RWPE2 (cell line): Measurements from ENCODE around the gene ZSCAN21.

Source experiments
- ATAC-seq: fragments of 200-7000 bp; cut with Tn5 transposase; 3 replicates; pipeline ENCODE4 v1.9.1; 2021; ENCODE audit warnings: low read depth
- DNase-seq: peaks from one replicate; pipeline ENCODE4 v3.0.0-alpha.2; 2020; ENCODE audit warnings: low spot score
- H3K27ac ChIP-seq: fragments of 450-650 bp; 2 replicates; pipeline ENCODE4 v1.5.1; 2017; ENCODE audit warnings: mild to moderate bottlenecking; ENCODE audit not compliant: poor library complexity, severe bottlenecking
- H3K27me3 ChIP-seq: fragments of 250-450 bp; sonication (Bioruptor Pico); 2 replicates; pipeline ENCODE4 v1.5.1; 2021; ENCODE audit warnings: mild to moderate bottlenecking, moderate library complexity; ENCODE audit not compliant: insufficient read depth, poor library complexity, severe bottlenecking
- H3K36me3 ChIP-seq: fragments of 250-450 bp; sonication (Bioruptor Pico); 2 replicates; pipeline ENCODE4 v1.5.1; 2020; ENCODE audit warnings: low read depth, mild to moderate bottlenecking, moderate library complexity
- H3K4me1 ChIP-seq: fragments of 250-450 bp; sonication (Bioruptor Pico); 2 replicates; pipeline ENCODE4 v1.5.1; 2021; ENCODE audit warnings: mild to moderate bottlenecking, moderate library complexity; ENCODE audit not compliant: insufficient read depth, poor library complexity, severe bottlenecking
- H3K4me3 ChIP-seq: fragments of 250-450 bp; sonication (Bioruptor Pico); 2 replicates; pipeline ENCODE4 v1.5.1; 2021; ENCODE audit warnings: mild to moderate bottlenecking, moderate library complexity; ENCODE audit not compliant: severe bottlenecking
- H3K9me3 ChIP-seq: fragments of 250-450 bp; sonication (Bioruptor Pico); 2 replicates; pipeline ENCODE4 v1.5.1; 2021; ENCODE audit warnings: mild to moderate bottlenecking, moderate library complexity; ENCODE audit not compliant: severe bottlenecking
- TF ChIP-seq, protein P1 (sequence below): fragments of 450-650 bp; IDR thresholded peaks from one replicate; pipeline ENCODE4 v1.5.1; 2017; ENCODE audit warnings: mild to moderate bottlenecking, moderate library complexity; ENCODE audit not compliant: poor library complexity, severe bottlenecking

The ZSCAN21 gene

GRCh38 chr7:100063376-100063775 is 13.8 kb downstream of the ZSCAN21 start:
- Histone ChIP-seq H3K4me1 (no peaks in the 10 kb centered on the region), H3K36me3 (peaks cover 44% of the 10 kb centered on the region), H3K27ac (no peak overlapping the region), H3K27me3 (no peaks in the 10 kb centered on the region), H3K4me3 (no peak overlapping the region), H3K9me3 (no peaks in the 10 kb centered on the region)
- DNase-seq (no peak), ATAC-seq (no peak)
- TF ChIP-seq, protein P1, sequence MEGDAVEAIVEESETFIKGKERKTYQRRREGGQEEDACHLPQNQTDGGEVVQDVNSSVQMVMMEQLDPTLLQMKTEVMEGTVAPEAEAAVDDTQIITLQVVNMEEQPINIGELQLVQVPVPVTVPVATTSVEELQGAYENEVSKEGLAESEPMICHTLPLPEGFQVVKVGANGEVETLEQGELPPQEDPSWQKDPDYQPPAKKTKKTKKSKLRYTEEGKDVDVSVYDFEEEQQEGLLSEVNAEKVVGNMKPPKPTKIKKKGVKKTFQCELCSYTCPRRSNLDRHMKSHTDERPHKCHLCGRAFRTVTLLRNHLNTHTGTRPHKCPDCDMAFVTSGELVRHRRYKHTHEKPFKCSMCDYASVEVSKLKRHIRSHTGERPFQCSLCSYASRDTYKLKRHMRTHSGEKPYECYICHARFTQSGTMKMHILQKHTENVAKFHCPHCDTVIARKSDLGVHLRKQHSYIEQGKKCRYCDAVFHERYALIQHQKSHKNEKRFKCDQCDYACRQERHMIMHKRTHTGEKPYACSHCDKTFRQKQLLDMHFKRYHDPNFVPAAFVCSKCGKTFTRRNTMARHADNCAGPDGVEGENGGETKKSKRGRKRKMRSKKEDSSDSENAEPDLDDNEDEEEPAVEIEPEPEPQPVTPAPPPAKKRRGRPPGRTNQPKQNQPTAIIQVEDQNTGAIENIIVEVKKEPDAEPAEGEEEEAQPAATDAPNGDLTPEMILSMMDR, result no peak

DNA sequence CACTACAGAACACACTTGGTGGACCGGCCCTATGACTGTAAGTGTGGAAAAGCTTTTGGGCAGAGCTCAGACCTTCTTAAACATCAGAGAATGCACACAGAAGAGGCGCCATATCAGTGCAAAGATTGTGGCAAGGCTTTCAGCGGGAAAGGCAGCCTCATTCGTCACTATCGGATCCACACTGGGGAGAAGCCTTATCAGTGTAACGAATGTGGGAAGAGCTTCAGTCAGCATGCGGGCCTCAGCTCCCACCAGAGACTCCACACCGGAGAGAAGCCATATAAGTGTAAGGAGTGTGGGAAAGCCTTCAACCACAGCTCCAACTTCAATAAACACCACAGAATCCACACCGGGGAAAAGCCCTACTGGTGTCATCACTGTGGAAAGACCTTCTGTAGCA is 14.6 kb downstream of the ZSCAN21 start:
- Histone ChIP-seq H3K36me3 (peaks cover 41% of the 10 kb centered on the region), H3K27ac (no peak overlapping the region), H3K4me3 (no peak overlapping the region), H3K4me1 (no peaks in the 10 kb centered on the region), H3K27me3 (no peaks in the 10 kb centered on the region), H3K9me3 (peaks cover 3% of the 10 kb centered on the region)
- ATAC-seq (no peak), DNase-seq (no peak)
- TF ChIP-seq, protein P1, result no peak

- H3K4me1 ChIP-seq, result no peaks in the 10 kb centered on the region
- no peak overlapping the region for H3K27ac ChIP-seq
- no peak for DNase-seq
- H3K36me3 ChIP-seq, result peaks cover 48% of the 10 kb centered on the region
- H3K4me3 ChIP-seq, result no peak overlapping the region
- ATAC-seq, result no peak
- H3K27me3 ChIP-seq, result no peaks in the 10 kb centered on the region
- H3K9me3 ChIP-seq, result peaks cover 7% of the 10 kb centered on the region
- TF ChIP-seq, protein P1, result no peak
Measured at GRCh38 chr7:100065452-100066186, 16.0 kb downstream of the ZSCAN21 start.

DNA sequence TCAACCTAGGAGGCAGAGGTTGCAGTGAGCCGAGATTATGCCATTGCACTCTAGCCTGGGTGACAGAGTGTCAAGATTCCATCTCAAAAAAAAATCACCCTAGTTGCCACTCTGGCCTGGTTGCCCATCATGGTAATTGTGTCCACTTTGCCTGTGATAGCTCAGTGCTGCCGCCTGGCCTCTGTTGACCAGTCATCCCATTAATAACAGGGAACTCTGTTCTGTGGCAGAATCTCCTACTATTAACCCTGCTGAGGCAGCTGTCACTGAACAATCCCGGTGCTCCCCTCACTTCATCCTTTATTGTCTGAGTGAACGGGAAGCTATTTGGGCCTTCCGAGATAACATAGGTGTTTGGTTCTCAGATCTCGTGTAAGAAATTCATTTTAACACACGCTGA is 17.4 kb downstream of the ZSCAN21 start:
- Histone ChIP-seq H3K4me1 (no peaks in the 10 kb centered on the region), H3K9me3 (peaks cover 18% of the 10 kb centered on the region), H3K4me3 (no peak overlapping the region), H3K27ac (no peak overlapping the region), H3K27me3 (no peaks in the 10 kb centered on the region), H3K36me3 (peaks cover 62% of the 10 kb centered on the region)
- TF ChIP-seq, protein P1, result no peak
- ATAC-seq, result peak; percentile 21; the same call in 1 of the 3 replicates
- DNase-seq, result no peak

DNA sequence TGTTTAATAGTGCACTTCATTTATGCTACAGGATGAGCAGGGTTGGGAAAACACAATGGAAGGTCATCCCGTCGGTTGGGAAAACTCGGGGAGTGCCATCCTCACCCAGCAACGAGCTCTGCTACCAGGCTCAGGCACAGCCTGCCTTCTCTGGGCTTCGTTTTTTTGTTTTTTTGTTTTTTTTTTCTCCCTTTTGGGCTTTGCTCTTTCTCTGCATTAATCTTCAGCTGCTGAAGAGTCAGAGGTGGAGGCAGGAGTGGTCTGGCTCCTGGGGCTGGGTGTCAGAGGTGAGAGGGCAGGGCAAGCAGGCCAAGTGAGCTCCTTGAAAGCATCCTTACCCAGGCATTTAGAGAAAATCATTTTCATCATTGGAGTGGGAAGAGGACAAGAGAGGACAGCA is 20.4 kb downstream of the ZSCAN21 start:
- Histone ChIP-seq H3K36me3 (peaks cover 69% of the 10 kb centered on the region), H3K4me3 (no peak overlapping the region), H3K27ac (no peak overlapping the region), H3K9me3 (peaks cover 26% of the 10 kb centered on the region), H3K4me1 (no peaks in the 10 kb centered on the region), H3K27me3 (no peaks in the 10 kb centered on the region)
- TF ChIP-seq, protein P1, result no peak
- DNase-seq (no peak), ATAC-seq (no peak)
